GM19372 (cell line): ENCODE results near the gene AIDA.

Experiments used
- ATAC-seq: cut with Tn5 transposase; IDR thresholded peaks from one replicate; pipeline ENCODE4 v1.9.1; 2021; ENCODE audit warnings: mild to moderate bottlenecking, low read depth, moderate library complexity; ENCODE audit not compliant: unreplicated experiment

AIDA gene

GRCh38 chr1:222653178-222653827 lies 59.0 kb downstream of the AIDA start:
- ATAC-seq, result peak; percentile 51

GRCh38 chr1:222652676-222653075 lies 59.6 kb downstream of the AIDA start:
- ATAC-seq, result no peak

DNA sequence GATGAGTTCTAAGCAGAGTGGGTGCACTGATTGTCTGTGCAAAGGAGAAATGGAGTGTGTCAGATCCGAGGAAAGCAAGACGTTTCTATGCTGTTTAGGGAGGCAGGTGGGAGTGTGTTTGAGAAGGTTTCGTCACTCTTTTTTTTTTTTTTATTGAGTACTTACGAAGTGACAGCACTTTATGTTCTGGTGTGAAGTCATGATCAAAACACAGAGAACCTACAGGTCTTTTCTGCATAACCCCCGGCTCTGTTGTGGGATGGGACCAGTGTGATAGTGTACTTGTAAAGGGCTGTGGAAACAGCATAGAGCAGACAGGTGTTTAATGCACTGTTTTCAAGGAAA lies 67.7 kb downstream of the AIDA start:
- ATAC-seq, result no peak

DNA sequence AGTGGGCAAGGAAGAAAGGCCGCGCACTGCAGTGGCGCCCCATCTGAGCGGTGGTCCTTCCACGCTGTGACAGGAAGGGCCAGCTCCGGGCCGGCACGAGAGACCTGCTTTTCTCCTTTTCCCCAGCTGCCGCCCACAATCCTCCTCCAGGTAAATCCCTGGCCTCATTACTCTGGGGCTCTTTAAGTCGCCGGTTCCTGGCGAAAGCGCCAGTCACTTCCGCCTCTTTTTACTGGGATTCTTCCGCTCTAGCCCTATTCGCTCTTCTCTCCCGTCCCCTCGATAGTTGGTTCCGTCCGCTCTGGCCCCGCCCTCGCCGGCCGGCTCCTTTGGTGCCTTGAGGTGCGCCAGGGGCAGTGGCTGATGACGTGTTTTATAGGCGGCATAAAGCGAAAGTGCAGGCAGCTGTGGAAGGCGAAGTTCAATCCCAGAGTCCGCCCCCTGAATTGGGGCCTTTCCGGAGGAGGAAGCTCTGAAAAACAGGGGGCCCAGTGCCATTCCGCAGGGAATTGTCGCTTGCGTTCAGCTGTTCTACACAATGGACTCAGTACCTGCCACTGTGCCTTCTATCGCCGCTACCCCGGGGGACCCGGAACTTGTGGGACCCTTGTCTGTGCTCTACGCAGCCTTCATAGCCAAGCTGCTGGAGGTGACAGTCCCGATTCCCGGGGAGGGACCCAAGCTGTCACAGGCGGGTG lies 68.2 kb downstream of the AIDA start:
- ATAC-seq, result peak; percentile 96

GRCh38 chr1:222643606-222643937 lies 68.7 kb downstream of the AIDA start:
- ATAC-seq, result no peak

DNA sequence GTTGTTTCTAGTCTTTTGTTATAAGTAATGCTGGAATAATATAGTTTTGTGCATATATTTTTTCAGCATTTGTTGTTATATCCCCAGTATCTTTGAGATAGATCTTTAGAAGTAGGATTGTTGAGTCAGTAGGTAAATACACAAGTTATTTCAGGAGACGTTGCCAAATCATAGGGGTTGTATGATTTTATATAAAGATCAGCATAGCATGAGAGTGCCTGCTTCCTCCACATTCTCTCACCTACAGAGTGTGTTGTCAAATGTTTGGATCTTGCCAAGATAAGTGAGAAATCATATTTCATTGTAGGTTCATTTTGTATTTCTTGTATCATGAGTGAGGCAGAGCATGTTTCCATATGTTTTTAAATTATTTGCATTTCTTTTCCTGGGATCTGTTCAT lies 69.8 kb downstream of the AIDA start:
- no peak for ATAC-seq

- no peak for ATAC-seq
These were observed 70.9 kb downstream of the AIDA start for GRCh38 chr1:222641269-222641948.

DNA sequence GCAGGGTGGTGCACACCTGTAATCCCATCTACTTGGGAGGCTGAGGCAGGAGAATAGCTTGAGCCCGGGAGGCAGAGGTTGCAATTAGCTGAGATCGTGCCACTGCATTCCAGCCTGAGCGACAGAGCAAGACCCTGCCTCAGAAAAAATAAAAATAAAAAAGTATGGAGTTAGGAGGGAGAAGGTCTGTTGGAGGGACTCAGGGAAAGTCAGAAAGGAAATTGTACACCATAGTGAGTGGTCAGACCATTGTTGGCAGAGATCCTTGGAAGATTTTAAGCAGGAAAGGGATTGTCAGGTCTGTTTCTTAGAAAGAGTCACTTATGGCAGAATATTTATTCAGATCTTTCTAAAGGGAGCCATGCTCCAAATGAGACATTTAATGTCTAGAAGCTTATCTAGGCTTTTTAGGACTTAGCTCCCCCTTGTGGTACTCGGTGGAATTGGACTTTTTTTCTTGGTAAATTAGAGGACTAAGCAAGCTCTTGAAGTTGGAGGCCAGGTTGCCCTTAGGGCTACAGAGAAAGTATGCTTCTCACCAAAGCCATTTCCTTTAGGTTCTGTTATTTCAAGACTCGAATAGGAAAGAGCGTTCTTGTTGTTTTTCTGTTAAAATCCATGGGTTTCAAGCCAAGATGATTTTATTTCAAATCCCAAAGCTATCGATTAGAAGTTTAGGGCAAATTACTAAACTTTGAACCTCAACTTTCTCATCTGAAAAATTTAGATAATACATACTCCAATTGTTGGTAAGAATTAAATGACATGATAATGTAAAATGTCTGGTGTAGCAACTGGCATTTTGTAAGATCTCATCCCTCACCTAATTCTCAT lies 77.9 kb downstream of the AIDA start:
- ATAC-seq, result peak; percentile 91

- no peak for ATAC-seq
These were observed 79.5 kb downstream of the AIDA start for GRCh38 chr1:222632749-222633148.

- no peak for ATAC-seq
These were observed 80.6 kb downstream of the AIDA start for GRCh38 chr1:222631611-222632208.

DNA sequence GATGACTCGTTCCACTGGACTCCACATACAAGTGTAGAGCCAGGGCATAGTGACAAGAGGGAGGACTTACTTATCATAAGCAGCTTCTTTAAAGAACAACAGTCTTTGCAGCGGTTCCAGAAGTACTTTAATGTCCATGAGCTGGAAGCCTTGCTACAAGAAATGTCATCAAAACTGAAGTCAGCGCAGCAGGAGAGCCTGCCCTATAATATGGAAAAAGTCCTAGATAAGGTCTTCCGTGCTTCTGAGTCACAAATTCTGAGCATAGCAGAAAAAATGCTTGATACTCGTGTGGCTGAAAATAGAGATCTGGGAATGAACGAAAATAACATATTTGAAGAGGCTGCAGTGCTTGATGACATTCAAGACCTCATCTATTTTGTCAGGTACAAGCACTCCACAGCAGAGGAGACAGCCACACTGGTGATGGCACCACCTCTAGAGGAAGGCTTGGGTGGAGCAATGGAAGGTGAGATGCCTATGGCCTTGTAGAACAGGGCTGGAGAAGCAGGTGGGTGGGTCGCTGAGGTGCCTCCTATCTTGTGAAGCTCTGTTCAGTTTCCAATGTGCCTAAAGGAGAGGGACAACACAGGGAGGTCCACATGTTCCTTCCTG lies 82.3 kb downstream of the AIDA start:
- ATAC-seq, result no peak

DNA sequence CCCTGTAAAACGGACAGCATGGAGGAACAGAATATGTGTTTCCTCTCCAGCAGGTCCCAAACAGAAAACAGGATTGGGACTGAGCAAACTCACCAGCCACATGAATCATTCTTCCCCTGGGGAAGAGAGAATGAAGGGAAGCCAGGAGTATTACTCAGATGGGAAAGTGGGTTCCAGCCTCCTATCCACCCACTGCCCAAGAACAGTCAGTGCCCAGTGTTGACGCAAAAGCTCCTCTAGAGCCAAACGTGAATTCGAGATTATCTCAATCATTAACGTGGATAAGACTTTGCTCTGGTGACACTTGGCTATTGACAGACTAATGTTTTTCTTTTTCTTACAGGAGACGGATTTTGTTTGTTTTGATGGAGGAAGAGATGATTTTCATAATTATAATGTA lies 85.1 kb downstream of the AIDA start:
- no peak for ATAC-seq

DNA sequence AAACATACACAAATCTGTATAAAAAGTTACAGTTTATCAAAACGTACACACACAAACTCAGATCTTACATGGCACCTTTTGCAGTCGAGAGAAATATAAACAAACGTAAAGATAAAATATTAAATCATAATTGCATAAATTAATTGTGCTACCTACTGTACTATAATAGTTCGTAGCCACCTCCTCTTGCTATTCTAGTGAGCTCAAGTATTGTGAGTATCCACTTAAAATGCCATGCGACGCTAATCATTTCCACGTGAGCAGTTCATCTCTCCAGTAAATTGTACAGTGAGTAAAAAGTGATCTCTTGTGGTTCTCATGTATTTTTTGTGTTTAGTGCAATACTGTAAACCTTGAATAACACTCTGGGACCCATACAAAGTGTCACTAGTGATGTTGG lies 88.1 kb downstream of the AIDA start:
- no peak for ATAC-seq

DNA sequence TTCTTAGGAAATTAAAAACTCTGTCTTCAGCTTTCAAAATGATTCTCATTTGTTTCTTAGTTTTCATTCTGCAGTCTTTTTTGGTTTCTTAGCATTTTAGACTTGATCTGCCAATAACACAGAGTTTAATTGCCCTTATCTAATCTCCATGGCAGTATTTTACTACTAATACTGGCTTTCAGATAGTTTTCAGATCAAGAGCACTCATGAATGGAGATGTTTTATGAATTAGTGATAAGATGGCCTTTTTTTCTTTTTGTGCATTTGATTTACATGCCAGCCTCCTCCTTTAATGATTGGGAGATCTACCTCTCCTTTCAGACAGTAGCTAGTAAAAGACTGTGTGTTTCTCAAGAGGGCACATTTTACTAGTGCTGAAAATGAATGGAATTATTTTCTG lies 88.8 kb downstream of the AIDA start:
- no peak for ATAC-seq

DNA sequence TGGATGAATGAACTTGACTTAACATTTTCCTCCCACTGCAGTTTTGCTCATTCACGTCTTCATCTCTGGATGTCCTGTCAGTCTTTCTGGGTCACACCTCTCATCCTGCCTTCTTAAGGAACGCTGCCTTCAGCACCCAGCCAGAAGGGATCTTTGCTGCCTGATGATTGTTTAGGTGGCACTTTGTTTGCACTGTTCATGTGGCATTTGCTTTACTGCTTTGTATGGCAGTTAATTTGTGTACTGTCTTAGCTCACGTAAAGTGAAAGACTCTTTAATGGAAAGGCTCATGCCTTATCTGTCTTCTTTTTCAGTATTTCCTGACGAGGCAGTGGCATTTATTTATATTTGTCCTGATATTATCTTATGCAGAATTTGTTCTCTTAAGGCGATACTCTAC lies 89.5 kb downstream of the AIDA start:
- no peak for ATAC-seq

DNA sequence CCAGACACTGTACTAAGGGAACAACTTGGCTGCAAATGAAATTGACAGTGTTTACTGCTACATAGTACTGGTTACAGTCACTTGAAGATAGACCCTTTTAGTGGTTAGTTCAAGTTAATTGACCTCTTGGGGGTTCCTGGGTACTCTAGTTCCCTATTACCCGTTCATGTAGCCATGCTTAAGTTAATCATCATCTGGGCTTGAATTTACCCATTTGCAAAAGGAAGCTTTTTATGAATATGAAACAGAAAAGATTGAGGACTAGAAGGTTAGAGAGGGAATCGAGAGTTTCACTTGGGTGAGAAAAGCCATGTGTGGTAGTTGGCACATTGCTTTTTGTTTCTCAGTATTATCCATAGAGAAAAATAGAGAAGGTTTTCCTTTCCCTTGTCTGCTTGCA lies 91.7 kb downstream of the AIDA start:
- ATAC-seq, result no peak

DNA sequence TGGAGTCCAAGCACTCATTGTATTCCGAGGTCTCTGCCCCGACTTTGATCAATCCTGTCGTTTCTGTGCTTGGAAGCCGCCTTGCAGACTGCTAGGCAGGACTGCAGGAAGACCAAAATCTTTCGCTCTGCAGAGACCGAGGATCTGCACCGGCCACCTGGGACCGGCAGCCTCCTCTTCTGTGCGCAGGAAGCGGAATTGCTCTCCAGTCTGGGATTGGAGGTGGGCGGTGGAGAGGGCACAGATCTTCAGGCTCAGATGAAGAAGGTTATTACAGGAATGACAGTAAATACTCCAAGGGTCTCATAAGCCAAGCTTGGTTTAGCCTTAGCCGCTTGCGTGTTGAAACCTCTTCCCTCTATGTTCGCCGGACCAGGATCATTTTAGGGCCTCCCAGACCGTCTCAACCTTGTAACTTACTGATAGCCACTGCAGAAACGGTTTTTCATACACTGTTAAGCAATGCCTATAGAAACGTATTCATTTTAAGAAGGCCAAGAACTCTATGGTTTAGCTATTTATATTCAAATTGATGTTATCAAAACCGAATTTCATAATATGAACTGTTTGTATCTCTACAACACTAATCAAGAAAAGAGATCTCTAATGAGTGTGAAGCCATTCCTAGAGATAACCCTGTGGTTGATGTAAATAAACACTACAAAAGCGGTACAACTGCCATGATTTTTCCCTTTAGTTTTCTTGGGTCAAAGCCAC lies 93.3 kb downstream of the AIDA start:
- ATAC-seq, result no peak
